ENCODE data around the gene FBXL7. TPM values are rescaled to one million over a fixed set of nuclear protein-coding genes. Genes with fewer than 3 reads are reported as not detected.

FBXL7 gene
- total RNA-seq, 4 donors from 2014 or later, result 9.5 to 25.2 (median 16.0) TPM

DNA sequence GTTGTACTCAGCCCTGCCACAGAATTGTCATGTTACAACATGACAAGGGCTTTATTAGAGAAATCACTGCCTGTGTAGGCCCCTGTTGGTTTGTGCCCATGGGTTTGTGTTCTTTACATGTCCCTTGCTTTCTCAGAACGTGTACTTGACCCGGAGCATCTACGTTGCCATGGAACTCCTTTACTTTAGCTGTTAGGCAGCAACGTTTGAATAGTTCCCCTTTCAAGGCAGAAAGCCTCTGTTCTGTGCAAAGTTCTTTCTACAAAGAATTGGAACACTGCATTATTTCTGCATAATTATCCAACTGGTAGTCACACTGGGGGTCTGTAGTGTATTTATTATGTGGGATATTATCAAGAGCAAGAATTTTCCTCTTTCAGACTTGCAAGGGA is 51.1 kb downstream of the FBXL7 start:
- TF ChIP-seq, protein P1, sequence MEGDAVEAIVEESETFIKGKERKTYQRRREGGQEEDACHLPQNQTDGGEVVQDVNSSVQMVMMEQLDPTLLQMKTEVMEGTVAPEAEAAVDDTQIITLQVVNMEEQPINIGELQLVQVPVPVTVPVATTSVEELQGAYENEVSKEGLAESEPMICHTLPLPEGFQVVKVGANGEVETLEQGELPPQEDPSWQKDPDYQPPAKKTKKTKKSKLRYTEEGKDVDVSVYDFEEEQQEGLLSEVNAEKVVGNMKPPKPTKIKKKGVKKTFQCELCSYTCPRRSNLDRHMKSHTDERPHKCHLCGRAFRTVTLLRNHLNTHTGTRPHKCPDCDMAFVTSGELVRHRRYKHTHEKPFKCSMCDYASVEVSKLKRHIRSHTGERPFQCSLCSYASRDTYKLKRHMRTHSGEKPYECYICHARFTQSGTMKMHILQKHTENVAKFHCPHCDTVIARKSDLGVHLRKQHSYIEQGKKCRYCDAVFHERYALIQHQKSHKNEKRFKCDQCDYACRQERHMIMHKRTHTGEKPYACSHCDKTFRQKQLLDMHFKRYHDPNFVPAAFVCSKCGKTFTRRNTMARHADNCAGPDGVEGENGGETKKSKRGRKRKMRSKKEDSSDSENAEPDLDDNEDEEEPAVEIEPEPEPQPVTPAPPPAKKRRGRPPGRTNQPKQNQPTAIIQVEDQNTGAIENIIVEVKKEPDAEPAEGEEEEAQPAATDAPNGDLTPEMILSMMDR (IDR thresholded peaks at IDR 0.05; ENCODE audit: low read depth), result no peak

DNA sequence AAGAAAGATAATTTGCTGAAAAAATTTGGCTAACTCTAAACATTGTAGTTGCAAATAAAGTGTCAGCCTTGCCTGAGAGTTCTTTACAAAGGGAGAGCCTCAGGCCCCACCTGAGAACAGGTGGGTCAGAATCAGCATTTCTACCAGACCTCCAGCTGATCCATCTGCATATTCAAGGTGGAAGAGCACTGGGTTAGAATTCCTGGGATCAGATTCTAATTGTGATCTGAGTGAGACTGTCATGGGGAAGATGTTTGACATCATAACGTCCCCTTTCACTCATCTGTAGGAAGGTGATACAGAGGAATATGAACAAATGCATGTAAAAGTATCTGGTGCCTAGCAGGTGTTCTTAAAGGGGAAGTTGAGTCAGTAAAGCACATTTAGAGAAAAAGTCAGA is 54.6 kb downstream of the FBXL7 start:
- TF ChIP-seq, protein P1 (IDR thresholded peaks at IDR 0.05; ENCODE audit: low read depth), result no peak

DNA sequence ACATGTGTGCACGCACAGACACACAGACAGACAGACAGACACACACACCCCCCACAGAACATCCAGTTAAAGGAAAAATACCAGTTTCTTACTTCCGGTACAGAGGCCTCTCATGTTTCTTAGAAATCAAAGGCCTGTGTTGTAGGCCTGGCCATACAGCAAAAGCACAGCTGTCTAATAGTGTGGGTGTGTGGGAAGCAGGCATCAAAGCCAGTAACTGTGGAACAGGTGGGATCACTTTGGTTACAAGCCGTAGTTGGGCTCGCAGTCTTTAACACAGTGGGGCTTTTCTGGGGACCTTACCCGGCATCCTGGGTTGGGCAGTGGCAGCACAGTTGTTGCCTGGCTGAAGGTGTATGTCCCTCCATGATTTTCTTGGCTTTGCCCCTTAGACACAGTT is 55.2 kb downstream of the FBXL7 start:
- TF ChIP-seq, protein P1 (IDR thresholded peaks at IDR 0.05; ENCODE audit: low read depth), result no peak

DNA sequence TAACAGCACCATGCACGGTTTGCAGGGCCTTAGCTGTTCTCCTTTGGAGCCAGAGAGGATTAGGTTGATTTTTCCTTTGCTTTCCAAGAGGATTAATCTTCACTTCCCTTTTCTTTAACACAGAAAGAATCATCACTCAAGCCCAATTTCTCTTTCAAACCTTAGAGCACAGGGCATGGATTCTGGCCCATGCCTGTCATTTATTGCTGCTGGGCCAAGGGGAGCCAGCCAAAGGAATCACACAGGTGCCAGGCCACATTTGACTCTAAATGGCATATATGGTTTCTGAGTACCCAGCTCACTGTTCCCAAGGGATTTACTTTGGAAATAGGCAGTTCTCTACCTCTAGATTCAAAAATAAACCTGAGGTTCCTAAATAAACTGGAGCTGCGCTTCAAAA is 58.3 kb downstream of the FBXL7 start:
- TF ChIP-seq, protein P1 (IDR thresholded peaks at IDR 0.05; ENCODE audit: low read depth), result no peak

DNA sequence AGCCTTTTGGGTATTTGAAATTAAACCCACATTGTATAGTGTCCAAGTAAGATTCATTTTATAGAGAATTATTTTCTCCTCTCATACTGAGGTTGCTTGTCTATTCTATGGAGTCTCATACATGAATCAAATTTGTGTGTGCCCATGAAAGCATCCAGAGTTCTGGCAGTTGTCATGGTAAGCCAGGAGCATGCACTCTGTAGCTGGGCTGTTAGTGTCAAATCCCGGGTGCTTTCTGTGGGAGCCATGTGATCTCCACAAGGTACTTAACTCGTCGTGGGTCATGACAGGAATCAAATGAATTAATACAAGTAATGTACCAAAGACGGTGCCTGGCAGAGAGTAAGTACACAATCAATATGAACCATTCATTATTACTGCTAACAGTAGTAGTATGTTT is 58.7 kb downstream of the FBXL7 start:
- TF ChIP-seq, protein P1 (IDR thresholded peaks at IDR 0.05; ENCODE audit: low read depth), result no peak

DNA sequence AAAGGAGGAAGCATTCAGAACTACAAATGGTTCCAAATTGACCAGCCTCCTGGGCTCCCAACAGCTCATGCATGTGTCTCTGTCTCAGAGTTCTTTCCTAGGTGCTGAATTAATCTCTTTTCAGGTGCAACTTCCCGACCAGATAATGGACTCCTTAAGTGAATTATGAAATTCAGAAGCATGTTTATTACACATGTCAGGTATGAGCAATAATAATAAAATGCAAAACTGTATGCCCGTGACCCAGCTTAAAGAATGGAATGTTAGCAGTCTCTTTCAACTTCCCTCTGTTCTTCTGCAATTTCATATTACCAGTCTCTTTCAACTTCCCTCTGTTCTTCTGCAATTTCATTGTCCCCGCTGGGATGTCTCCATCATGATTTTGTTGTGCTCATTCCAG is 60.4 kb downstream of the FBXL7 start:
- TF ChIP-seq, protein P1 (IDR thresholded peaks at IDR 0.05; ENCODE audit: low read depth), result no peak

DNA sequence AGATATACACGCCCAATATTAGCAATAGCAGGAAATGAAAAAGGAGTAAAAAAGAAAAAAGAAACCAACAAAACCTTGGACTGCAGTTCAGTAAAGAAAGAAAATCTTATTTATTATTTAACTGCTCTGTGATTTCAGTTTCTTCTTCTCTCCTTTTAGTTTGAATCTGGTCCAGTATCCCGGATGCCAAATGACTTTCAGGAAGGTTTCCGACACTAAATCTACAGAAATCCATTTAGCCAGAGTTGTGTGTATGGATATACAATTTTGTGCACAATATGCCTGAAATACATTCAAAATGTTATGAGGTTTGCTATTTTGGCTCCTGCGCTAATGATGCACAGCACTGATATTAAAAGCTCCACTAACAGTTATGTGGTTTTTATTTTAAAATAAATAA is 64.5 kb downstream of the FBXL7 start:
- TF ChIP-seq, protein P1 (IDR thresholded peaks at IDR 0.05; ENCODE audit: low read depth), result no peak

Data from subcutaneous adipose tissue (tissue), 4 donors.